D721Med (cell line): ENCODE results near the gene STX5.

Experiments
- DNase-seq: peaks from one replicate; pipeline ENCODE4 v3.0.0; 2011; ENCODE audit warnings: low spot score; ENCODE audit not compliant: insufficient read length
- FAIRE-seq: peaks from 2 replicates; lab custom pipeline; 2011; peaks lifted over from hg19 to GRCh38; lab: Jason Lieb, UNC
- CTCF ChIP-seq: IDR thresholded peaks from 2 replicates; pipeline ENCODE4 v1.5.1; 2012; ENCODE audit warnings: mild to moderate bottlenecking, control low read depth; ENCODE audit not compliant: insufficient read depth; ENCODE audit errors: missing control alignments

STX5 gene

GRCh38 chr11:62786318-62787004, 45.4 kb downstream of the STX5 start:
- TF ChIP-seq CTCF = peak; percentile 83
- DNase-seq (peak; percentile 78), FAIRE-seq (no peak)

GRCh38 chr11:62782753-62783152, 49.1 kb downstream of the STX5 start:
- DNase-seq (no peak), FAIRE-seq (no peak)
- TF ChIP-seq CTCF = no peak

GRCh38 chr11:62778441-62778840, 53.4 kb downstream of the STX5 start:
- DNase-seq = no peak

GRCh38 chr11:62777389-62777788, 54.5 kb downstream of the STX5 start:
- no peak for FAIRE-seq
- no peak for TF ChIP-seq CTCF
- DNase-seq = no peak

More at GRCh38 chr11:62778441-62778840, 53.4 kb downstream of the STX5 start:
- FAIRE-seq = no peak
- TF ChIP-seq CTCF = no peak

- no peak for TF ChIP-seq CTCF
- no peak for FAIRE-seq
- no peak for DNase-seq
Observed at GRCh38 chr11:62775646-62776045, 56.2 kb downstream of the STX5 start.

- DNase-seq (no peak), FAIRE-seq (no peak)
- no peak for TF ChIP-seq CTCF
Observed at GRCh38 chr11:62774407-62774806, 57.4 kb downstream of the STX5 start.
